ENCODE measurements around the gene XYLT1.

The XYLT1 gene

GRCh38 chr16:17304106-17304490 lies 166.7 kb downstream of the XYLT1 start:
- FAIRE-seq = no peak

DNA sequence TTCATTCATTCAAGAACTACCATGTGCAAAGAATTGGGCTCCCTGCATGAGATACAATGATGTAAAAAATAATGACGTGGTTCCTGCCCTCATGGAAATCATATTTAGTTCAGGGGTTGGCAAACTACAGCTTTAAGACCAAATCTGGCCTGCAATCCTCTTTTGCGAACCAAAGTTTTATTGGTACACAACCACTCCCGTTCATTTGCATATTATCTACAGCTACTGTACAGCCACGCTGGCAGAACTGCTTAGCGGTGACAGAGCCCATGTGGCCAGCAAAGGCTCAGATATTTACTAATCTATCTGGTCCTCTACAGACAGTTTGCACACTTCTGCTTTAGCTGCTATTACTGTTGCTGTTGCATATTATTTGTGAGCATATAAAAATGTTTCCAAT lies 167.7 kb downstream of the XYLT1 start:
- no peak for FAIRE-seq

GRCh38 chr16:17302620-17303019 lies 168.1 kb downstream of the XYLT1 start:
- FAIRE-seq = no peak

DNA sequence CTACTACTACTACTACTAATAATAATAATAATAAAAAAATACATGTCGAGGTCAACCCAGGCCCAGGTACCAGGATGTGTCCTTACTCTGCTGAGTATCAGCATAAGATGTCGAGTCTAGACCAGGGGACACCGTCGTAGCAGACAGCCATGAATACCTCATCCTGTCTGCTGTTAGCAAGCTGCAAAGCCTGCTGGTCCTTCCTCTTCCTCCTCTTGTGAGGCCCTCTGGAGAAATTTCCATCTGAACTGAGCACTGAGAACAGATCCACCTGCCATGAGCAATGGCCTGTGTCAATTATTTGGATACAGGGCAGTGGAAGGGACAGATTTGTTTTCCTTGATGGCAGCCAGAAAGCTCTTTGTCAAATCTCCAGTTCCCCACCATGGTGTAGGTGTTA lies 168.5 kb downstream of the XYLT1 start:
- FAIRE-seq = no peak

DNA sequence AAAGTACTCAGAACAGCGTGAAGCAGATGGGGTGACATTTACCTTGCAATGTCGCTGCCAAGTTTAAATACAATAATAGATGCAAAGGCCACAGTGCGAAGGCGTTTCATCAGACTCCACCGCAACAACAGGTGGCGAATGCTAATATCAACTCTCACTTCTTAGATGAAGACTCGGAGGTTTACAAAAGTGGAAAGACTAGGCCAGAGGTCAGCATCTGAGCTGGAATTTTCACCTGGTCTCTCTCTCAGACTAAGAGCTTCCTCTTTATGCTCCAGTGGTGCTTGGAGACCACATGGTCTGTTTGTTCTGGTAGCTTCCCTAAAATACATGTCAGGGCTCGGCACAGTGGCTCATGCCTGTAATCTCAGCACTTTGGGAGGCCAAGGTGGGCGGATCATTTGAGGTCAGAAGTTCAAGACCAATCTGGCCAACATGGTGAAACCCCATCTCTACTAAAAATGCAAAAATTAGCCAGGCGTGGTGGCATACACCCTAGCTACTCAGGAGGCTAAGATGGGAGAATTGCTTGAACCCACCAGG lies 169.1 kb downstream of the XYLT1 start:
- no peak for FAIRE-seq

DNA sequence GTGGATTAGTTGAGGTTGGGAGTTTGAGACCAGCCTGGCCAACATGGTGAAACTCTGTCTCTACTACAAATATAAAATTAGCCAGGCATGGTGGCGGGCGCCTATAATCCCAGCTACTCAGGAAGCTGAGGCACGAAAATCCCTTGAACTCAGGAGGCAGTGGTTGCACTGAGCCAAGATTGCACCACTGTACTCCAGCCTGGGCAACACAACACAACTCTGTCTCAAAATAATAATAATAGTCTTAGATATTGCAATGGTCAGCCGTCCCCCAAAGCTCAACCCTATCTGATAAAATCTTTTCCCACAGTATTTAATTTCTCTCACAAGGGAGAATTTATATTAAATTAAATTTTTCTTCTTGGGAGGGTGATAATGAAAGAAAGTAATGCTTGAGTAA lies 169.6 kb downstream of the XYLT1 start:
- no peak for FAIRE-seq

DNA sequence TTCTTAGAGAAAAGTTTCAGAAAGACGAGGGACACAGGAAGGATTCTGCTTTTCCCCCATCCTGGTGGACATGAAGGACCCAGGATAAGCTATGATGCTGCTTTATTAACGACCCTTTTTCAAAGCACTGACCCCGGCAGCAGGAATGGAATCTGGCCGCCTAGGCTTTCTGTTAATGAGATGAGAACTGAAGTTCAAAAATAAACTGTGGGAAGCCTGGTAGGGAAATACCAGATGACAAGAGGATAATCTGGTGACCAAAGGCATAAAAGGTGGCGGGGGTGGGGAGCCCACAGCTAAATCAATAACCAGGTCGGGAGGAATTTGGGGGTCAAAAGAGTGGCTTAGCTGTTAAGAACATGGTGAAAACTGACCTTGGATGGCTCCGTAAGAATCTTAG lies 171.0 kb downstream of the XYLT1 start:
- no peak for FAIRE-seq

- FAIRE-seq = no peak
These were observed 172.5 kb downstream of the XYLT1 start for GRCh38 chr16:17298238-17298637.

GRCh38 chr16:17296431-17296830 lies 174.3 kb downstream of the XYLT1 start:
- FAIRE-seq = no peak

DNA sequence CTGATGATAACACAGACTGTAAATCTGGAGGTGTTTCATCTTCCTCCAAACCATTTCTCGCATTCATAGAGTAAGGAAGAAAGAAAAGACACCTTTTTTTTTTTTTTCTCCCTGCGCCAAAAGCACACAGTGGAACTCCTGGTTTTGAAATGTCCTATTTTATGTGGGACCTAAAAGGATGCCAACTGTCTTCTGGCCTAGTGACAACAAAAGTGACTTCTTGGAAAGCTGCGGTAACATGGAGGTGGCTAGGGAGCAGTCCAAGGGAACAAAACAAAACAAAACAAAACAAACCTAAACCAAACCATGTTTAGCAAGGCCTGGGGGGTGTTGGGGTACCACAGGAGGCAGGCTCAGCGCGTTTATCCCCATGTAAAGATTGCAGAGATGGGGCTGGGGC lies 174.8 kb downstream of the XYLT1 start:
- FAIRE-seq = no peak

DNA sequence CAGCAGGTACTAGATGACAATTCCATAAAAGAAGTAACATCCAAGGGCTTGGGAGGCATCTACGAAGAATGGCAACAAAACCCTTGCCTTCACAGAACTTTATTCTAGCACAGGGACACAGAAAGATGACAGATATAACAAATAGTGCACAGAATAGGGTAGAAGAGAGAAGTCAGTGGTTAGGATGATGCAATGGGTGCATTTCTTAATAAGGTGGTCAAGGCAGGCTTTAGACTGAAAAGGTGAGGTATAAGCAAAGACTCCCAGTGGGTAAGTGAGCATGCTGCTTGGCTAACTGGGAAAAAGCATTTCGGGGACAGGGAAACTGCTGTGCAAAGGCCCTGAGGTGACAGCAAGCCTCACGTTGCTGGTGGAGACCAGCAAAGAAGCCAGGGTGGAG lies 175.9 kb downstream of the XYLT1 start:
- no peak for FAIRE-seq

GRCh38 chr16:17293813-17294558 lies 176.8 kb downstream of the XYLT1 start:
- no peak for FAIRE-seq

- no peak for FAIRE-seq
These were observed 179.5 kb downstream of the XYLT1 start for GRCh38 chr16:17291289-17291688.

GRCh38 chr16:17289674-17290635 lies 180.8 kb downstream of the XYLT1 start:
- no peak for FAIRE-seq

- FAIRE-seq = no peak
These were observed 181.7 kb downstream of the XYLT1 start for GRCh38 chr16:17289050-17289449.

DNA sequence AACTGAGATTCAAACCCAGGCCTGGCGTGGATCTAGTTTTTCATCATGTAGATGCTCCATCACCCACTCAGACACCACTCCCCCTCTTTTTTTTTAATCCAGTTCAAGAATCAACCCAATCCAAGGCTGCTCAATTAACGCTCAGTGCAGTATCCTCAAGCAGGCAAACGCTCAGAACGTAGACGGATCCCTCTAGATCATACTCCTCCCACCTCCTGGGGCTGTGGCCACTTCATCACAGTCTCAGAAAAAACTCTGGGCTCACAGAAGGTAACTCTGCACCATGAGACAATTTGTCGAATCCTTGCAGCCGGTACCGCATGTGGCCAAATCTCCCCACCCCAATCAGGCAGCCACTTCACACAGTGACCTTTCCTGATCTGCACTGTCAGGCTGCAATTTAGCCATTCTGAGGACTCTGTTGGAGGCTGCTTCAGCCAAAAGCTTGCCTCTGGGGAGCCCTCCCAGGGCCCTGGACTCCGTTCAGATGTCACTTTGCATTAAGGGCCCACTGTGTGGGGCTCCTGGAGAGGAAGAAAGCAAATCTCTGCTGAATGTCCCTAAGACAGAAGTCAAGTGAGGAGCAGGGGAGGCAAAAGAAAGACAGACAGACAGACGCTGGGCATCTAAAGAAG lies 183.5 kb downstream of the XYLT1 start:
- FAIRE-seq = no peak

DNA sequence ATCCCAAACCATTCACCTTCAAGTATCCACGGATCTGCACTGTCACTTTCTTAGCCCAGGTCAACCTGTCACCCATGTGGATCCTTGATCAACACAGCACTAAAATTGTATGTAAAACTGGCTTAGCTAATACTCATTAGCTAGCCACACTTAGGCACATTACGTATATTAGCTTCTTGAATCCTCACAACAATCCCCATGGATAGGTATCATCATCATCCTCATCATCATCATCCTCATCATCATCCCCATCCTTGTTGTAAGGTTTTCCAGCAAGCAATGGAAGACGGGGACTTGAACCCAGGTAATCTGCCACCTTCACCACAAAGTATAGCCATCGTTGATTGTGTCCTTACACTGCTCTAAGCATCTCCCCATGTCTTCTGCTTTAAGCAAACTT lies 184.3 kb downstream of the XYLT1 start:
- FAIRE-seq = no peak

DNA sequence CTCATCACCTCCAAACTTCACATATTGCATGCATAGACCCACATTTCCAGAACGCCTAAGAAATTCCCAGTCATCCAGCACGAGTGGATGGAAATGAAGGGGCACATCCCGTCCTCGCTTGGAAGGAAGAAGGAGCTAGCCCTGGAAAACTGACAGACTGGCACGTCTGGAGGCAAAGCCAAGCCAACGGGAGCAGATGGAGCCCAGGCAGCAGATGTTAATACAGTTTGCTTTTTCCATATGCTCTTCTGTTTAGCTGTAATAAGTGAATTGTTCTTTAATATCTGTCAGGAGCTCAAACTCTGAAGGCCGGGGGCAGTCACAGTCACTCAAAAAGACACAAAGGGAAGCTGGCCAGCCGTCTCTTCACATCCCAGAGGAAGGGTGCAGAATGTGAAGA lies 187.7 kb downstream of the XYLT1 start:
- no peak for FAIRE-seq

DNA sequence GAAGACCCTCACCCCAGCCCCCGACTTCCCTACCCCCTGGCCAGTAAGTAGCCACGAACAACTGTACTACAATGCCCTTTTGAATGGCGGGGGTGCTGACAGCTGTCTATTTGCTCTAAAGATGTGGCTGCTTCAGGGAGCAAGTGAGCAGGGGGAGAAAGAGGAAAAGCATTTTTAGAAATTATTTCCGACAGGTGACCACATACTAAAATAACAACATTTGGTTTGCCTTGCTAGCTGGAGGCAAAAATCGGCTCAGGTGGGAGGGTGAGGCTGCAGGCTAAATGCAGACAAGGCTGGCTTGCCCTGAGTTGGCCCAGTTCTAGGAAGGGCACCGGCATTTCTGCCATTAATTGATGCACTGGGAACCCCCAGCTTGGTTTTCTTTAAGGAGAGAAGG lies 188.5 kb downstream of the XYLT1 start:
- FAIRE-seq = no peak

DNA sequence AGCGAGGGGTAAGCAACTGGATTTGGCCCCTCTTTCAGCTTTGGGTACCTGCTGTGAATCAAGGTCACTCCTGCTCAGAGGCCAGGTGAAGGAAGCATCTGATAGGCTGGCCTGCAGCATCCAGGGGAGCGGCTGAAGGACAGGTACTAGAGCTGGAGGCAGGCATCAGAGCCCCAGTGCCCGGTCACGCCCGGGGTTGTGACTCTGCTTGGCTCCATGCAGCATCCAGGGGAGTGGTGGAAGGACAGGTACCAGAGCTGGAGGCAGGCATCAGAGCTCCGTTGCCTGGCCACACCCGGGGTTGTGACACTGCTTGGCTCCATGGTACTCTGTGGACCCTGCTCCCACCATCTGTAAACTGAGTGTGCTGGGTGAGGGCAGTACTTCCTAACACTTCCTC lies 189.7 kb downstream of the XYLT1 start:
- FAIRE-seq = no peak

- FAIRE-seq = no peak
These were observed 191.8 kb downstream of the XYLT1 start for GRCh38 chr16:17278988-17279387.

- FAIRE-seq = no peak
These were observed 192.8 kb downstream of the XYLT1 start for GRCh38 chr16:17277981-17278381.

GRCh38 chr16:17276610-17277009 lies 194.2 kb downstream of the XYLT1 start:
- FAIRE-seq = no peak

Data from colon (tissue), 2 donors.